Small intestine (tissue), 7 donors: ENCODE measurements around the gene CERS5. TPM values are rescaled to one million over a fixed set of nuclear protein-coding genes. Genes with fewer than 3 reads are reported as not detected.

Experiments used
- DNase-seq, 2 donors: peaks; one replicate each; pipeline versions ENCODE4 v3.0.0 to v3.0.0-alpha.2; 2013
- FAIRE-seq: peaks from 2 replicates; lab custom pipeline; 2012; peaks lifted over from hg19 to GRCh38; lab: Jason Lieb, UNC
- H3K27ac ChIP-seq, 3 donors: one replicate each; pipeline ENCODE4 v1.5.1; 2013; ENCODE audit warnings: low read length in 2 of 3, mild to moderate bottlenecking in 2 of 3, control low read depth in 1 of 3, inconsistent platforms in 1 of 3, low read depth in 1 of 3, moderate library complexity in 1 of 3
- H3K27me3 ChIP-seq, 3 donors: one replicate each; pipeline ENCODE4 v1.6.1; 2013; ENCODE audit warnings: low read length in 3 of 3, inconsistent platforms in 1 of 3; ENCODE audit not compliant: control insufficient read depth in 3 of 3, insufficient read depth in 3 of 3
- H3K36me3 ChIP-seq, 3 donors: one replicate each; pipeline ENCODE4 v1.6.1; 2013; ENCODE audit warnings: low read length in 3 of 3, inconsistent platforms in 1 of 3, low read depth in 1 of 3, mild to moderate bottlenecking in 1 of 3, moderate library complexity in 1 of 3; ENCODE audit not compliant: control insufficient read depth in 3 of 3, insufficient read depth in 2 of 3
- H3K4me1 ChIP-seq, 3 donors: one replicate each; pipeline ENCODE4 v1.6.1; 2013; ENCODE audit warnings: low read length in 2 of 3, inconsistent platforms in 1 of 3, low read depth in 1 of 3, mild to moderate bottlenecking in 1 of 3, moderate library complexity in 1 of 3; ENCODE audit not compliant: control insufficient read depth in 3 of 3, insufficient read depth in 2 of 3
- H3K4me3 ChIP-seq, 3 donors: one replicate each; pipeline ENCODE4 v1.5.1; 2013; ENCODE audit warnings: low read length in 3 of 3, control low read depth in 1 of 3, inconsistent platforms in 1 of 3, low read depth in 1 of 3, mild to moderate bottlenecking in 1 of 3, moderate library complexity in 1 of 3
- H3K9me3 ChIP-seq, 2 donors: one replicate each; pipeline ENCODE4 v1.6.1; 2013; ENCODE audit warnings: low read depth in 1 of 2, low read length in 1 of 2; ENCODE audit not compliant: control insufficient read depth in 2 of 2, insufficient read depth in 1 of 2
- WGBS, 3 donors: extraction: QIAGEN DNeasy Blood & Tissue Kit; methylation state at CpG; one replicate each; pipeline ENCODE4 v1.1.7; 2013; 5-methylcytosine and 5-hydroxymethylcytosine counted together
- polyA plus RNA-seq, 4 donors: library from polyadenylated mRNA; stranded (reverse) in 3 of 4; unstranded in 1 of 4; fragments of 200-250 nt in 3 of 4; fragments of 120-200 nt in 1 of 4; gene quantifications; one replicate each; pipeline versions ENCODE4 v1.2.1 to v1.2.3, GENCODE V29; 2013
- donor health status: healthy with polysubstance abuse.
- donor health status: control.
- donor health status: control.
- donor health status: Bipolar disorder and iron deficiency.
- donor health status: healthy.

CERS5 gene
- polyA plus RNA-seq, 4 donors = 10.1 to 29.2 (median 18.9) TPM

DNA sequence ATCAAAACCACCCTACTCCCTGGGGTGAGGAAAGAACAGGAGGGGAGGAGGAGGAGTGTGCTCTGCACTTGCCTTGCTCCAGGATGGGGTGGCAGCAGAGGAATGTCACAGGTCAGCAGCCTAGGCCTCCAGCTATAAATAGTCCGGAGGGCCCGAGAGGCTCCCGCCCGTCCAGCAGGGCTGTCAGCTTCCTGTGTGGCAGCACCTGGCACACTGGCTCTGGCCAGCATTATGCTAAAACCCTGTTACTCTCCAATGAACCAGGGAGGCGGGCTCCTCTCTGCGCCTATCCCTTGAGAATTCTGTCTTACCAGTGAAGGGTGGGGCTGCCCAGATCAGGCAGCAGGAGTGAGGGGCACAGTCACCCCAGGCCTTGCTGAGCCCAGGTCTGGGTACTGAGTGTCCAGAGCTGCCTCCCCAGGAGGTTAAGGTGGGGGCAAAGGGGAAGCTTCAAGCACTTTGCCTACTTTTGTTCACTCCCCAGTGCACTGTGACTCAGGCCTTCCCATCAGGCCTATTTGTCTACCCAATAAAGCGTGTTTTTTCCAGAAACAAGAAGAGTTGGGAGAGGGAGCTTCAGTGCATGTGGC lies 56.3 kb downstream of the CERS5 start:
- Histone ChIP-seq H3K4me1 (peaks cover 0 to 63% (median 19%) of the 10 kb centered on the region in 3 donors), H3K4me3 (no peak overlapping the region), H3K27me3 (no peaks in the 10 kb centered on the region), H3K9me3 (no peaks in the 10 kb centered on the region), H3K27ac (peak overlapping the region; percentile 86 to 92 (median 92)), H3K36me3 (peaks cover 0 to 63% (median 0%) of the 10 kb centered on the region in 3 donors)
- FAIRE-seq (no peak), DNase-seq (peak; percentile 74 to 75)
- 19 to 30% (median 28%) methylated on average over 7 of the region's 7 CpGs for WGBS, 3 donors

DNA sequence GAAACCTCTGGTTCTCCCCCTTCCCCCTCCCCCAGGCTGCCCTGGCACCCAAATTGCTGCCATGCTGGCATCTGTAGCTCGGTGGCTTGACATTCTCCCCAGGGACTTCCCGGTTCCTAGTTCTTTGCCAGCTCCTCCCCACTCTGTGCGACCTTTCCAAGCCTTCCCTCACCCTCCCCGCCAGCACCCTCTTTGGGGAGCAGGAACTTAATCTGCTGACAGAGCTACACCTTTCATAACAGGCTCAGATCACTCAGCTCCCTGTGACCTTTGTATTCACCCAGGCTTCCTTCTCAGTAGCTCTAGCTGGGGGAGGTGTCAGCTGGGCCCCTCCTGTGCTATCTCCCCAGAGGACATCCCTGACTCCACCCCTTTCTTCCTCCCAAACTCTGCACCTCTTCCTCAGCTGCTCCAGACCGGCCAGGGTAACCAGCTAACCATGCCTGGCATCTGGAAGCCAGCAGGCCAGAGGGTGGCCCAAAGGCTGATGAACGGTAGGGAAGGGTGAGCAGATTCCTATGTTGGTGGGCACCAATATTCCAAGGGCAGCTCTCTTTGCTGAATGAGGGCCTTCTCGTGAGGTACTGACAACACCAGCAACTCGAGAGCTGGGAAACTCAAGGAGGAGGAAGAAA lies 56.9 kb downstream of the CERS5 start:
- FAIRE-seq = no peak

DNA sequence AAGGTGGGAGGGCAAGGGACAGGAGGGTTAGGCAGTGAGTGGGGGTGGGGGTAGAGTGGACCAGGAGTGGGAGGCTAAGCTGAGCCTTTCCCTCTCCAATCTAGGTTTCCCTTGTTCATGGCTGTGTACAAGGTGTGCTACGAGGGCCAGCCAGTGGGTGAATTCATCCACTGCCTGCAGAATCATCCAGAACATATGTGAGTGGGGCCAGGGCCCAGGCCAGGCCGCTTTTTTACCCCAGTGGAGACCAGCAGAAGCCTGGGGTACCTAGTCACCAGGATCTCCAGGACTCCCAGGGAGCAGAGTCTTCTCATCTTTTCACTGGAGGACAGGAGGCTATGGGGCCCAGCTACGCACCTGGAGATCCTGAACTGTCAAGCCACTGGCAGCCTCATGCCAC lies 57.9 kb downstream of the CERS5 start:
- 89 to 91% (median 90%) methylated on average over 3 of the region's 3 CpGs for WGBS, 3 donors
- Histone ChIP-seq H3K9me3 (no peaks in the 10 kb centered on the region), H3K4me3 (no peak overlapping the region), H3K4me1 (peaks cover 2 to 76% (median 19%) of the 10 kb centered on the region in 3 donors), H3K36me3 (peaks cover 0 to 63% (median 0%) of the 10 kb centered on the region in 3 donors), H3K27me3 (no peaks in the 10 kb centered on the region), H3K27ac (peak overlapping the region; percentile 86 to 92 (median 92))
- FAIRE-seq (no peak), DNase-seq (peak in 1 of 2 donors; percentile 14)

More for the DNA sequence above, 56.9 kb downstream of the CERS5 start:
- Histone ChIP-seq H3K4me3 (no peak overlapping the region), H3K27me3 (no peaks in the 10 kb centered on the region), H3K4me1 (peaks cover 1 to 70% (median 19%) of the 10 kb centered on the region in 3 donors), H3K27ac (peak overlapping the region; percentile 86 to 92 (median 92)), H3K36me3 (peaks cover 0 to 63% (median 0%) of the 10 kb centered on the region in 3 donors), H3K9me3 (no peaks in the 10 kb centered on the region)
- 14 to 39% (median 28%) methylated on average over 8 of the region's 8 CpGs for WGBS, 3 donors
- peak; percentile 92 to 98 for DNase-seq

DNA sequence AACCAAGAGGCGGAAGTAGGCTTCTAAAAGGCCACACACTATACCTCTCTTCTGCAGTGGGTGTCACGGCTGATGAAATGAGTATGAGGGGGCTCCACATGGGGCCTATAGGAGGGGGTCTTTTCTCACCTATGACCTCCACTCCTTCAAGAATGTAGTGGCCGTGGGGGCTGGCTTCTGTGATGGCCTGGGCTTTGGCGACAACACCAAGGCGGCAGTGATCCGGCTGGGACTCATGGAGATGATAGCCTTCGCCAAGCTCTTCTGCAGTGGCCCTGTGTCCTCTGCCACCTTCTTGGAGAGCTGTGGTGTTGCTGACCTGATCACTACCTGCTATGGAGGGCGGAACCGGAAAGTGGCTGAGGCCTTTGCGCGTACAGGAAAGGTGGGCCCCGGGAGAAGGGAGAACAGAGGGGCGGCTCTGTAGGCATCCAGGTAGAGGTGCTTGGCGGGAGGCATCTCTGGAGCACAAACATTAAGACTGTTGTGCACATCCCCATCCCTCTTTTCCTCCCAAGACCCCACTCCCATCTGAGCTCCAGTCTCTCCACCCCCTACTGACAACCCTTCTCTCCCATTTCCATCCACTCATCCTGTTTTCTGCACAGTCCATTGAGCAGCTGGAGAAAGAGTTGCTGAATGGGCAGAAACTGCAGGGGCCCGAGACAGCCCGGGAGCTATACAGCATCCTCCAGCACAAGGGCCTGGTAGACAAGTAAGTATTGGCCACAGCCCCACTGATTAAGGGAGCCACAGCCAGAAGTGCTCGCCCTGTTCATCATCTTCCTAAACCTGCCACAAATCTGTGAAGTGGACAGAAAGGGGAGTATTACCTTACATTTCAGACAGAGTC lies 59.5 kb downstream of the CERS5 start:
- no peak overlapping the region for H3K4me3 ChIP-seq
- H3K4me1 ChIP-seq = peaks cover 2 to 79% (median 17%) of the 10 kb centered on the region in 3 donors
- peaks cover 0 to 58% (median 0%) of the 10 kb centered on the region in 3 donors for H3K36me3 ChIP-seq
- H3K27me3 ChIP-seq = no peaks in the 10 kb centered on the region
- 95 to 97% (median 96%) methylated on average over 17 of the region's 17 CpGs for WGBS, 3 donors
- H3K27ac ChIP-seq = peak overlapping the region; percentile 57 to 61 (median 58)
- DNase-seq (no peak), FAIRE-seq (no peak)
- H3K9me3 ChIP-seq = no peaks in the 10 kb centered on the region

DNA sequence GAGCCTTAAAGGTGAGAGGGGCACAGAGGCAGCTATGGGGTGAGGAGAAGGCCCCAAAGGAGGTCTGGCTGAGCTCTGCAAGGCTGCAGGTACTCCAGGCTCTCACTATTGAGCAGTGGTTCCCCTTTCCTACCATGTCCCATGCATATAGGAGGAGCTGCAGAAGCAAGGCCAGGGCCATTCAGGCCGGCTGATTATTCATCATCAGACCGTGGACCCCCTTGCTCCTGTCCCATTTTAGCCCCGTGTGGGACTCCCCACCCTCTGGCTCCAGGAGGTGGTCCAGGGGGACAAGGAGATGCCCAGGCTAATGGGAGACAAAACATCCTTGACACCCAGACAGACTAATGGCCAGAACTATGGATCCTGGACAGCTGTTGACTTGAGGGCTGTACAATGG lies 60.3 kb downstream of the CERS5 start:
- DNase-seq (no peak), FAIRE-seq (no peak)
- H3K4me3 ChIP-seq = no peak overlapping the region
- H3K27ac ChIP-seq = peak overlapping the region in 2 of 3 donors; percentile 12 to 58
- no peaks in the 10 kb centered on the region for H3K27me3 ChIP-seq
- 73 to 82% (median 82%) methylated on average over 3 of the region's 3 CpGs for WGBS, 3 donors
- peaks cover 0 to 61% (median 0%) of the 10 kb centered on the region in 3 donors for H3K36me3 ChIP-seq
- H3K4me1 ChIP-seq = peaks cover 2 to 87% (median 17%) of the 10 kb centered on the region in 3 donors
- no peaks in the 10 kb centered on the region for H3K9me3 ChIP-seq

DNA sequence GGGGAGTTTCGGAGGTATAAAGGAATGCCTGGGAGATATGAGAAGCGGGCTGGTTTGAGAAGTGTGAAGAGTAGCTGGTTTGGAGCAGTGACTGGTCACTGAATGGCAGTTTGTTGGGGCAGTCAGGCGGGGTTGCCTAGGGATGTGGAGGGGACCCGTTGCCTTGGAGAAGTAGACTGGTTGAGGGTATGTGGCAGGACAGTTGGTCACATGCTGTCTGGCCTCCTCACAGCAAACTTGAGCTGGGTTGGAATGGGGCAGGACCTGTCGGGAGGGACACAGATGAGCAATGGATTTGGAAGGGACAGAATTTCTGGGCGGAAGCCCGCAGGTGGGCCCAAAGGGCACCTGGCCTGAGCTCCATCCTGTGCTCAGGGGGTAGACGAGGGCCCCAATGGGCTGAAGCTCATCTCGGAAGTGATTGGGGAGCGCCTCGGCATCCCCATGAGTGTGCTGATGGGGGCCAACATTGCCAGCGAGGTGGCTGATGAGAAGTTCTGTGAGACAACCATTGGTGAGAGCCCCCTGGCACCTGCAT lies 61.2 kb downstream of the CERS5 start:
- FAIRE-seq = no peak
- DNase-seq = no peak
- 87 to 95% (median 91%) methylated on average over 12 of the region's 12 CpGs for WGBS, 3 donors
- H3K9me3 ChIP-seq = no peaks in the 10 kb centered on the region
- H3K27ac ChIP-seq = peak overlapping the region in 2 of 3 donors; percentile 86 to 96
- H3K27me3 ChIP-seq = no peaks in the 10 kb centered on the region
- peaks cover 2 to 86% (median 16%) of the 10 kb centered on the region in 3 donors for H3K4me1 ChIP-seq
- H3K36me3 ChIP-seq = peaks cover 0 to 62% (median 2%) of the 10 kb centered on the region in 3 donors
- peak overlapping the region in 2 of 3 donors; percentile 58 to 67 for H3K4me3 ChIP-seq

DNA sequence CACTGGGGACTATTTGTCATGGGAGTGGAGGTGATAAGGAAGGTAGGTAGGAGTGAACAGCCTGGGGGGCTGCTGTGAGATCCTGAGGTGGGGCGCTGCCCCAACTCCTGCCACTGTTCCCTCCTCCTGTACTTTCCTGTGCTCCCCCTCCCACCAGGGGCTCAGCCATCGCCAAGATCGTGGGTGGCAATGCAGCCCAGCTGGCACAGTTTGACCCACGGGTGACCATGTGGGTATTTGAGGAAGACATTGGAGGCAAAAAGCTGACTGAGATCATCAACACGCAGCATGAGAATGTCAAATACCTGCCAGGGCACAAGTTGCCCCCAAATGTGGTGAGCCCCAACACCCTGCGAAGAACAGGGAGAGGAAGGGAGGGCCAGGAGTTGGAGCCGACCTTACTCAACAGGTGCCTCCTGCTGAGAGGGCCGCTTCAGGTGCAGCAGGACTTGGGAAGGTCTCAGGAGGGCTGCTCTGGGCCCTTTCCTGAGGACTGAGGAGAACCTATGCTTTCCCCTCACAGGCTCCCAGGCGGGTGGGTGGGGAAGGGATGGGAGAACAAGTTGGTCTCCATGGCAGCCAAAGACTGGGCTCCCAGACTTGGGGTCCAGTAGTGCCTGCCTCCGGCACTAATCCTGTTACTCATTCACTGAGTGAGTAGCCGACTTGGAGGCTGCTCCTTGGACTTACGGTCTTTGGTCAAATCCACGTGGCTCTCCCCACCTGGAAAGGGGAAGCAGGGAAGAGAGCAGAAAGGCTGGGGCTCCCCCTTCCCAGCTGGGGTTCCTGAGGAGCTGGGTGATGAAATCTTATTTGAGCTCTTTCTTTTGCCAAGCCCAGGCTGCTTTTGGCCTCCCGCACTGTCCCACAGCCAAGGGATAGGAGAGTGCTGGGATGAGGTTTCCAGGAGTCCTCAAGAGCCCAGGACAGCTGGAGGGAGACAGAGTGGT lies 62.5 kb downstream of the CERS5 start:
- Histone ChIP-seq H3K9me3 (no peaks in the 10 kb centered on the region), H3K27me3 (no peaks in the 10 kb centered on the region), H3K4me3 (peak overlapping the region in 2 of 3 donors; percentile 58 to 67), H3K27ac (peak overlapping the region; percentile 75 to 96 (median 86)), H3K36me3 (peaks cover 0 to 67% (median 7%) of the 10 kb centered on the region in 3 donors), H3K4me1 (peaks cover 2 to 75% (median 13%) of the 10 kb centered on the region in 3 donors)
- no peak for FAIRE-seq
- whole genome bisulfite sequencing, 3 donors = 23 to 54% (median 31%) methylated on average over 14 of the region's 14 CpGs
- peak; percentile 92 to 96 for DNase-seq
